ENCODE data around the gene ARHGAP40.

- TF ChIP-seq POLR2AphosphoS5 (IDR thresholded peaks at IDR 0.05) = no peak
- no peak for TF ChIP-seq CTCF (IDR thresholded peaks at IDR 0.05 in 8 of 11, conservative IDR thresholded peaks at IDR 0.05 in 3 of 11)
- TF ChIP-seq POLR2A (IDR thresholded peaks at IDR 0.05) = no peak
Observed at GRCh38 chr20:38685271-38685670, 83.7 kb downstream of the ARHGAP40 start.

Data from spleen (tissue), 7 donors.